ENCODE measurements around the gene CTBP1.

Gene CTBP1

DNA sequence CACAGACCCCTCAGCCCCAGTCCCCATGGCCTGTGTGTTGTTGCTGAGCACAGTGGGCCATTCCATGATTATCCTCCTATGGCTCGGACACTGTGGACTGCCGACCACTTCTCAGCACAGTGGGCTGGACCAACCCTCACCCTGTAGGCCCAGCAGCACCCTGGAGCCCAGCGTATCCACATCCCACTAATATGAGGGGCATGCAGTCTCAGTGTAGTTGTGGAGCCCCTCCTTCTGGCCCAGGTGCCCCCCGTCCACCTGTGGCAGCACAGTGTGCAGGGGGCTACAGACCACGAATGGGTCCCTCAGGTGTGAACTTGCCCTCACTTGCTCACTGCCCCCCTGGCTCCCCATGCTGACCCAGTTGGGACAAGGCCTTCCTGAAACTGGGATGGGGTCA, 84.5 kb downstream of the CTBP1 start:
- DNase-seq (ENCODE audit: low read depth in 3 of 3, low spot score in 1 of 3): no peak

DNA sequence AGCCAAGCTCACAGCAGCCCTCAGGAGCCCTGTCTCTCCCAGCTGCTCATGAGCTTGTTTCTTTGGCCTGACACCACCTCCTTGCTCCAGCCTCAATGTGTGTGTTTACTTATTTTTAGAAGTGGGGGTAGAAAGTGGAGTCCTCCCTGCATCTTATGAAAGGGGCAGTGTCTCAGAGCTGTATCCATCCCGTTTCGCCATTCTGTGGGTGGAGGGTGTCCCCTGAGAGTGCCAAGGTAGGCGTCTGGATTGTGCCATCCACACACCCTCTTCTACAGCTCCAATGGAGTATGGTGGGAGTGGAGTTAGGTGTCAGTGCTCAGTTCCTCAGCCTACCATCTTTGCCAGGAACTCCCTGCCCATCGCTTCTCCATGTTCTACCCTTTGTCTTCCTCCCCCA, 84.9 kb downstream of the CTBP1 start:
- no peak for DNase-seq (ENCODE audit: low read depth in 3 of 3, low spot score in 1 of 3)
